Activated T-helper 2 cell treated with anti-CD3 and anti-CD28 coated beads, Interferon-gamma antibody, Interleukin-2, Interleukin-4, amounts not matched to agents 10 μg/mL and 5 μg/mL and 100 μg/mL, durations not matched to agents 14 hours and 24 hours and 36 hours (primary cell): ENCODE results near the gene PRR14. TPM values are rescaled to one million over a fixed set of nuclear protein-coding genes. Genes with fewer than 3 reads are reported as not detected.

Experiments
- DNase-seq: peaks from one replicate; pipeline ENCODE4 v3.0.0; 2021; ENCODE audit warnings: low spot score
- H3K27ac Mint-ChIP-seq: one replicate; pipeline ENCODE4 v1.8.0; 2021; ENCODE audit warnings: mixed read lengths
- H3K27me3 Mint-ChIP-seq: one replicate; pipeline ENCODE4 v1.8.0; 2021; ENCODE audit warnings: low read depth, mixed read lengths
- H3K36me3 Mint-ChIP-seq: one replicate; pipeline ENCODE4 v1.8.0; 2021; ENCODE audit warnings: low read depth, mixed read lengths
- H3K4me1 Mint-ChIP-seq: one replicate; pipeline ENCODE4 v1.8.0; 2021; ENCODE audit warnings: low read depth, mixed read lengths
- H3K4me3 Mint-ChIP-seq: one replicate; pipeline ENCODE4 v1.8.0; 2021; ENCODE audit warnings: low read depth, mild to moderate bottlenecking, moderate library complexity, mixed read lengths
- H3K9me3 Mint-ChIP-seq: one replicate; pipeline ENCODE4 v1.8.0; 2021; ENCODE audit warnings: mixed read lengths
- intact Hi-C: fragments of 100-400 bp; cut with micrococcal nuclease; formaldehyde crosslinking; loops from one replicate; pipeline ENCODE4 v1.15.1; 2023
- total RNA-seq: library from RNA; stranded (reverse); gene quantifications from 2 replicates; pipeline ENCODE4 v1.2.3, GENCODE V29; 2022

The PRR14 gene
- total RNA-seq, 1 donor from 2014 or later, result 84.0 TPM

GRCh38 chr16:30641378-30641982 is 9.3 kb upstream of the PRR14 start:
- no peak for DNase-seq
- intact Hi-C loops, result no loop called here
- Mint-ChIP-seq H3K36me3 (no peaks in the 10 kb centered on the region), H3K27ac (no peak overlapping the region), H3K9me3 (no peaks in the 10 kb centered on the region), H3K4me1 (no peaks in the 10 kb centered on the region), H3K4me3 (no peak overlapping the region), H3K27me3 (no peaks in the 10 kb centered on the region)

GRCh38 chr16:30644334-30644830 is 6.4 kb upstream of the PRR14 start:
- no peaks in the 10 kb centered on the region for H3K9me3 Mint-ChIP-seq
- DNase-seq, result no peak
- no peaks in the 10 kb centered on the region for H3K4me1 Mint-ChIP-seq
- H3K36me3 Mint-ChIP-seq, result no peaks in the 10 kb centered on the region
- H3K4me3 Mint-ChIP-seq, result no peak overlapping the region
- intact Hi-C loops, result no loop called here
- no peaks in the 10 kb centered on the region for H3K27me3 Mint-ChIP-seq
- no peak overlapping the region for H3K27ac Mint-ChIP-seq

GRCh38 chr16:30645727-30646126 is 5.0 kb upstream of the PRR14 start:
- H3K4me1 Mint-ChIP-seq, result peaks cover 4% of the 10 kb centered on the region
- H3K27me3 Mint-ChIP-seq, result no peaks in the 10 kb centered on the region
- no peaks in the 10 kb centered on the region for H3K9me3 Mint-ChIP-seq
- no peak overlapping the region for H3K4me3 Mint-ChIP-seq
- H3K27ac Mint-ChIP-seq, result no peak overlapping the region
- DNase-seq, result no peak
- H3K36me3 Mint-ChIP-seq, result no peaks in the 10 kb centered on the region
- intact Hi-C loops, result no loop called here

- peaks cover 10% of the 10 kb centered on the region for H3K36me3 Mint-ChIP-seq
- no peak for DNase-seq
- H3K4me1 Mint-ChIP-seq, result peaks cover 6% of the 10 kb centered on the region
- H3K9me3 Mint-ChIP-seq, result no peaks in the 10 kb centered on the region
- H3K27me3 Mint-ChIP-seq, result no peaks in the 10 kb centered on the region
- H3K27ac Mint-ChIP-seq, result no peak overlapping the region
- no peak overlapping the region for H3K4me3 Mint-ChIP-seq
- intact Hi-C loops, result no loop called here
These were observed 3.5 kb upstream of the PRR14 start for GRCh38 chr16:30647274-30647571.

- DNase-seq, result peak; percentile 21
- Mint-ChIP-seq H3K4me1 (peaks cover 13% of the 10 kb centered on the region), H3K4me3 (peak overlapping the region; percentile 98), H3K27ac (peak overlapping the region; percentile 97), H3K9me3 (no peaks in the 10 kb centered on the region), H3K36me3 (peaks cover 32% of the 10 kb centered on the region), H3K27me3 (no peaks in the 10 kb centered on the region)
- intact Hi-C loops, result loop anchor here (1.0 kb wide), 4 partner anchors 8 to 280 kb away; partner anchors contain the start of genes FBRS and TBC1D10B
These were observed 913 bp upstream of the PRR14 start for GRCh38 chr16:30649725-30650368.

GRCh38 chr16:30651124-30652004 is 604 bp downstream of the PRR14 start:
- H3K4me1 Mint-ChIP-seq, result peaks cover 15% of the 10 kb centered on the region
- DNase-seq, result peak; percentile 76
- peak overlapping the region; percentile 97 for H3K27ac Mint-ChIP-seq
- intact Hi-C loops, result loop anchor here (1.0 kb wide), 1 partner anchor 221 kb away; the partner anchor contains the start of gene DCTPP1
- H3K9me3 Mint-ChIP-seq, result no peaks in the 10 kb centered on the region
- H3K4me3 Mint-ChIP-seq, result peak overlapping the region; percentile 98
- no peaks in the 10 kb centered on the region for H3K27me3 Mint-ChIP-seq
- H3K36me3 Mint-ChIP-seq, result peaks cover 47% of the 10 kb centered on the region

- Mint-ChIP-seq H3K36me3 (peaks cover 53% of the 10 kb centered on the region), H3K4me1 (peaks cover 16% of the 10 kb centered on the region), H3K4me3 (peak overlapping the region; percentile 92), H3K27ac (peak overlapping the region; percentile 71), H3K9me3 (no peaks in the 10 kb centered on the region), H3K27me3 (no peaks in the 10 kb centered on the region)
- no peak for DNase-seq
- intact Hi-C loops, result no loop called here
These were observed 1.2 kb downstream of the PRR14 start for GRCh38 chr16:30652005-30652296.

- no peak for DNase-seq
- Mint-ChIP-seq H3K36me3 (peaks cover 57% of the 10 kb centered on the region), H3K4me3 (peak overlapping the region; percentile 92), H3K27ac (peak overlapping the region; percentile 71), H3K27me3 (no peaks in the 10 kb centered on the region), H3K9me3 (no peaks in the 10 kb centered on the region), H3K4me1 (peaks cover 22% of the 10 kb centered on the region)
- intact Hi-C loops, result no loop called here
These were observed 2.0 kb downstream of the PRR14 start for GRCh38 chr16:30652718-30653117.

- intact Hi-C loops, result no loop called here
- H3K36me3 Mint-ChIP-seq, result peaks cover 61% of the 10 kb centered on the region
- H3K27me3 Mint-ChIP-seq, result no peaks in the 10 kb centered on the region
- no peaks in the 10 kb centered on the region for H3K9me3 Mint-ChIP-seq
- no peak for DNase-seq
- no peak overlapping the region for H3K27ac Mint-ChIP-seq
- H3K4me1 Mint-ChIP-seq, result peaks cover 22% of the 10 kb centered on the region
- H3K4me3 Mint-ChIP-seq, result no peak overlapping the region
These were observed 4.1 kb downstream of the PRR14 start for GRCh38 chr16:30654856-30655255.

GRCh38 chr16:30655815-30656347 is 5.1 kb downstream of the PRR14 start:
- Mint-ChIP-seq H3K9me3 (no peaks in the 10 kb centered on the region), H3K27ac (no peak overlapping the region), H3K27me3 (no peaks in the 10 kb centered on the region), H3K4me3 (no peak overlapping the region), H3K36me3 (peaks cover 66% of the 10 kb centered on the region), H3K4me1 (peaks cover 21% of the 10 kb centered on the region)
- DNase-seq, result no peak
- intact Hi-C loops, result no loop called here

- Mint-ChIP-seq H3K36me3 (peaks cover 69% of the 10 kb centered on the region), H3K4me3 (no peak overlapping the region), H3K27me3 (no peaks in the 10 kb centered on the region), H3K27ac (peak overlapping the region; percentile 68), H3K9me3 (no peaks in the 10 kb centered on the region), H3K4me1 (peaks cover 26% of the 10 kb centered on the region)
- intact Hi-C loops, result no loop called here
- no peak for DNase-seq
These were observed 5.6 kb downstream of the PRR14 start for GRCh38 chr16:30656388-30656787.

- no peak for DNase-seq
- Mint-ChIP-seq H3K4me3 (peak overlapping the region; percentile 81), H3K27me3 (no peaks in the 10 kb centered on the region), H3K4me1 (peaks cover 32% of the 10 kb centered on the region), H3K36me3 (peaks cover 71% of the 10 kb centered on the region), H3K9me3 (no peaks in the 10 kb centered on the region), H3K27ac (peak overlapping the region; percentile 87)
- intact Hi-C loops, result no loop called here
These were observed 6.5 kb downstream of the PRR14 start for GRCh38 chr16:30656974-30657865.
